Right lung (tissue), 5 donors: ENCODE measurements around the gene UNC5A. TPM values are rescaled to one million over a fixed set of nuclear protein-coding genes. Genes with fewer than 3 reads are reported as not detected.
A peak's percentile ranks its signal among the peaks of the same experiment; 100 is the strongest.

Source experiments
- DNase-seq, 2 donors: peaks; one replicate each; pipeline ENCODE4 v3.0.0-alpha.2; 2013
- polyA plus RNA-seq, 5 donors: library from polyadenylated mRNA; unstranded; fragments of 120-200 nt; gene quantifications; one replicate each; pipeline versions ENCODE4 v1.2.1 to v1.2.3, GENCODE V29; 2013; ENCODE audit warnings: inconsistent platforms in 1 of 5, low replicate concordance in 1 of 5; ENCODE audit not compliant: insufficient read length in 5 of 5, insufficient read depth in 1 of 5

UNC5A gene
- polyA plus RNA-seq, 5 donors: 0.57 to 1.8 (median 0.78) TPM

GRCh38 chr5:176895831-176896230 lies 85.5 kb downstream of the UNC5A start:
- DNase-seq: no peak

GRCh38 chr5:176897263-176897662 lies 86.9 kb downstream of the UNC5A start:
- DNase-seq: no peak

DNA sequence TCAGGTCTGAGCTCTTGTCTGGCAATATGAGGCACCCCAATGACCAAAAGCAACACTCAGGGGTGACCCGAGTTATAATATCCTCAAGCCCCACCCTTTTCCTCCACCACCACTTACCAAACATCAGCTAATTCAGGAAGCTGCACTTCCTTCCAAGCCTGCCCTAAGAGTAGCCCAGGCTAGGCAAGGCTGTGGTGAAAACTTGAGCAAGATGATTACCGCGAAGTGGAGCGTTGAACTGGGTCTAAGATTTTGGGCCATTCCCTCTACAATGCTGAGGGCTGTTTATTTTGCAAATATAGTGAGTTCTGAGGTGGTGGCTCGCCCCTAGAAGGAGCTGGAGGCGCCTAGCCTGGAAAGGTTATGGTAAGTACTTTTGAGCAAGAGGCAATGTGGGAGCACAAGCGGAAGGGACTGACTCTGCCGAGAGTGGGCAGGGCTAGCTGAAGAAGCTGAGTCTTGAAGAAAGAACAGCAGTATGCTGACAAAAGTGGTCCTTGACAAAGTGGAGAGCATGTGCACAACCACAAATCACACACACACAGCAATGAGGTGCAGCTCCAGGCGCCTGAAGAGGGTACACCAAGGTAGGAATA lies 89.0 kb downstream of the UNC5A start, which contains the start of gene HK3:
TSS of gene HK3 (minus strand) at position 51 of the 596 bp plus-strand sequence. CDS start 3,187 bp downstream, outside the sequence.
- DNase-seq: no peak

DNA sequence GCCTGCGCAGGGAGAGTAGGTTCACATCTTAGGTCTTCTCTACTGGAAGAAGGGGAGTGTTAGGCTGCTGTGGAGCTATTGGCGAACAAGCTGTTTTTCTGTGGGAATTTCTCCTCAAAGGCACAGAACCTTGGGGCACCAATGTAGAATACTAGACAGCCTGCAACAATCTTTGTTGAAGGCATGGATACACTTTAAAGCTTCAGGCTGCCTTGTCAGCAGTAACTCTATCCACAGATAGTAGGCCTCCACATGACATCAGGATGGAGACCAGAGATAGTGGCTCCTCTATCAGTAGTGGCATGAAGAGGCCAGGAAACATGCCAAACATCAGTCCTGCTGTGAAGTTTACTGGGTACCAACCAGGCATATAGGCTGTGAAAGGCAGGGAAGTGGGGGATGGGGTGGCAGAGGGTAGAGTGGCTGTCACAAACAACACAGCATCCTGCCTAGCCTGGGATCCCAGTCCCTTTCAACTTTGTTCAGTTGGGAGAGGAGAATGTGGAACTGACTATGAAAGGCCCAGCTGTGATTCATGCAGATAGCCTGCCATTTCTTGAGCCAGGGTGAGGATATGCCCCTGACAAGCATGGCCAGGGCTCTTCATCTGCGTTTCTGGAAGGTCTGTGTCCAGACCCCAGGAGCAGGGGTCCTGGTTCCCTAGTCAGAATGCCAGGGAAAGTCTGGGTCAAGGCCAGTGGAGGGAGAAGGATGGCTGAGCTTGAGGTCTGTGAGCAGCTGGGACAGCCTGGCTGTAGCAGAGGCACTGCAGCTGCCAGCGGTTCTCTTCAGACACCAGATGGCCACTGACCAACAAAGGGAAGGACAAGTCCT lies 89.8 kb downstream of the UNC5A start:
- DNase-seq: peak; percentile 27 to 31

DNA sequence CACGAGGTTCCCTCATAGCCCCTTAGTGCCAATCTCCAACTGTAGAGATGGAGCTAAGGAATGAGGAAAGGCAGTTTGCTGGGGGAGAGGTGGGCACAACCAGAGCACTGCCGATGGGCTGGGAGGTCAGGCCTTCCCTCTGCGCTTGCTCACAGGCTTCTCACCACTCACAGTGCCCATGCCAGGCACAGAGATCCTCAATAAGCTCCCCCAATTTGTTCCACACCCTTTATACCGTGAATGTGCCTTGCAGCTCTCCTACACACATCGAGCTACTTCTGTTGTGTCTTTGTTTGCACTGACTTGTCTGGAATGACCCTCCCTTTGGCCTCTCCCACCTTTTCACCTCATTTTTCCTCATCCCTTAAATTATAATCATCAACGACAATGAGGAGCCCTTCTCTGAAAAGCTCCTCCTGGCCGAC lies 90.4 kb downstream of the UNC5A start:
- DNase-seq: no peak

- no peak for DNase-seq
These were observed 91.1 kb downstream of the UNC5A start for GRCh38 chr5:176901260-176902101.

DNA sequence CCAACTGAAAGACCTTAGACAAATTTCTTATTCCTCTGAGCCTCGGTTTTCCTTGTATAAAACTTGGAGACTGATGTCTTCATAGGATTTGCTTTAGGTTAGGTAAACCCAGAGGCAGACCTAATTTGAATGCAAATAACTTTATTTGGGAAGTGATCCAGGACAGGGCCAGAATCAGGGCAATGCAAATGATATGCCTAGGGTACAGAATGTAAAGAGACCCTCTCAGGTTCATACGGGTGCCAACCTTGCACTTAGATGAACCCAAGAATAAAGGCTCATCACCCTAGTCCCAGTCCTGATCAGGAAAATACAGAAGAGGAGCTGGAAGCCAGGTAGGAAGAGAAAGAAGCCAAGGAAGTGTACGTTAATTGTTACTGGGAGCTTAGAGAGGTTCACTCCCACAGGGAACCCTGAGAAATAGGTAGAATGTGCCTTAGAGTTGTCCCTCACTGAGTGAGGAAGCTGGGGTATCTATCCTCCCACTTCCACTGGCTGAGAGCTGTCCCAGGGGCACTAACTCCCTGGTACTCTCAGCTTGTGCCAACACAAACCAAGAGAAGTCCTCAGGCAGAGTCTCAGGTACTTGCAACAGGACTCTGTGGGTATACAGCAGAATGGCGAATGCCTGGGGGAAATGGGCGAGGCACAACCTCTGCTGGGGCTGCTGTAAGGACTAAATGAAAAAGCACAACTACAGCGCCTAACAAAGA lies 91.9 kb downstream of the UNC5A start:
- no peak for DNase-seq

DNA sequence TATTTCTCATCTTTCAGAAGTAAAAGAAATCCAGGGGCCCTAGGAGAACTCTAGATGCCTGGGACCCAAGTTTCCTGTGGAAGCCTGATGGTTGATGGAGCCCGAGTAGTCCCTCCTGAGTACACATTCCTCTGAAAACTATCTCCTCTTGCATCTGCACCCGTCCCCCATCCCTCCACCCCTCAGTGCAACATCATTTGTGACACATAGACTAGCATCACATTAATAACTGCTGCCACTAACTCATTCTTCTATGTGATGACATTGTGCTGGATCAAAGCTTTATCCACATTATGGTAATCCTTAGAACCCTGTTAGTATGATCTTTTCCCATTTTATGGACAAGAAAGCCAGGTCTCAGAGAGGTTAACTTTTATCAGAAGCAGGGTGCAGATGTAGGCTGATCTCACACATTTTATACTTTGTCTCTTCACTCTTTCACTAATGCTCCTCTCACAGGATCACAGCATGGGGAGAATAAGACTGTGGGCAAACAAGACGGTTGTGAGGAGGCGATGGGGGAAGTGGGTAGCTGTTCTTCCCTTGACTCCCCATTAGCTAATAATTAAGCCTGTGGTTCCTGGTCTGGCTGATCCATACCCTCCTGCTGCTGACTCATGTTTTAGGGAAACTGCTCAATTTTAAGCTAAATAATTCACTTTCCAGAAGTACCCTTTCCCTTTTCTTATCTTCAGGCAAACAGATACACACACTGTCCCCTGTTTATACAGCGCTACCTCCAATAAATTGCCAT lies 92.7 kb downstream of the UNC5A start:
- DNase-seq: no peak

GRCh38 chr5:176904276-176904675 lies 93.9 kb downstream of the UNC5A start:
- DNase-seq: no peak

GRCh38 chr5:176906126-176906525 lies 95.8 kb downstream of the UNC5A start:
- no peak for DNase-seq

GRCh38 chr5:176906796-176907195 lies 96.4 kb downstream of the UNC5A start:
- DNase-seq: no peak

- no peak for DNase-seq
These were observed 98.5 kb downstream of the UNC5A start for GRCh38 chr5:176908675-176909368.

DNA sequence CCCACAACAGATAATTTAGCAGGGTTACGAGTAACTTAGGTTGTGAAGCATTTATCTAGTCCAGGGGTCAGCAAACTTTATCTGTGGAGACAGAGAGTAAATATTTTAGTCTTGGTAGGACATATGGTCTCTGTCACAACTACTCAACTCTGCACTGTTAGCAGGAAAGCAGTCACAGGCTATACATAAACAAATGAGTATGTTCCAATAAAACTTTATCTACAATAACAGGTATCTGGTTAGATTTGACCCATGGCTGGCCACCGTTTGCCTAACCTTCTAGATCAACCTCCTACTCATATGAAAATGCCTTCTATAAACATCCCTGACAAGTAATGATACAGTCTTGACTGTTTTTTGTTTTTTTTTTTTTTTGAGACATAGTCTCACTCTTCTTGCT lies 101.8 kb downstream of the UNC5A start:
- DNase-seq: no peak

- DNase-seq: no peak
These were observed 105.5 kb downstream of the UNC5A start for GRCh38 chr5:176915906-176916305.

DNA sequence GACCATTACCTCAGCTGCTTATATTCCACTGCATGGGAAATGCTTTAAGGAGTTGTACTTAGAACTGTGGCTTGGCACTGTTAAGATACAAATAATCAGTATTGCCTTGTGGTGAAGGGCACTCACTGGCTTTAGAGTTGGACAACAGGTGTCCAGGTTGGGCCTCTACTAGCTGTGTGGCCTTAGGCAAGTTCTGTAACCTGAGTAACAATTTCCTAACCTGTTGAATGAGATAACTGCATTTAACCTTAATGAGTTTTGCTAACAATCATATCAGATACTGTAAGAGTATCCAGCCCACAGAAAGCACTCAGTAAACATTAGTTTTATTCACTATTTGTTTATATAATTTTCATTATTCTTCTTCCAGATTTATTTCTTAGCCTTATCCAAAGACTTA lies 106.0 kb downstream of the UNC5A start:
- DNase-seq: no peak

- DNase-seq: no peak
These were observed 108.3 kb downstream of the UNC5A start for GRCh38 chr5:176918613-176919012.

DNA sequence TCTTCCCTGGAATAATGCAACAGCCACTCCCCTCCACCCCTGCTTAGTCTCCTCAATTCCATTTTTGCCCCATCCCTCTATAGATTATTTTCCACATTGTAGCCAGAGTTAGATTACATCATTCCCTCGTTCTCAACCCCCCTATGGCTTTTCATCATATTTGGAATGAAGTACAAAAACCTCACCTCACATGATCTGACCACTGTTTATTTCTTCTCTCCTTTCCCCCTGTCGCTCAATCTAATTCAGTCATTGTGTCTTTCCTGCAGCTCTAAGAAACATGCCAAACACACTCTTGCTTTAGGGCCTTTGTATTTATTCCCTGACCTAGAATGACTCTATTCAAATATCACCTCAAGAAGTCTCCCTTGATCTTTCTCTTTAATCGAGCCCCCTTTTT lies 111.4 kb downstream of the UNC5A start:
- no peak for DNase-seq

- DNase-seq: no peak
These were observed 112.5 kb downstream of the UNC5A start for GRCh38 chr5:176922817-176923216.

DNA sequence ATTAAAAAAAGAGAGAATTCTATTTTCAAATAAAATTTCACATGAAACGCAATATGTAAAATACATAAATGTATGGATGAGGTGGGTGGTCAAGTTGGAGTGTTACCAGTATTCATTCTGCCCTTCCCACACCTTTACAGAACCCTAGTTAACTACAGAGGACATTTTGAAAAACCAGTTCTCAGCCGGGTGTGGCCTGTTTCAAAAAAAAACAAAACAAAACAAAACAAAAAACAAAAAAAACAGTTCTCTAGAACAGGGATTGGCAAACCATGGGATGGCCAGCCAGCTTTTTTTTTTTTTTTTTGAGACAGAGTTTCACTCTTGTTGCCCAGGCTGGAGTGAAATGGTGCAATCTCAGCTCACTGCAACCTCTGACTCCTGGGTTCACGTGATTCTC lies 117.2 kb downstream of the UNC5A start:
- DNase-seq: no peak

- no peak for DNase-seq
These were observed 119.3 kb downstream of the UNC5A start for GRCh38 chr5:176929654-176930053.
